Measurements from ENCODE around the gene KIF12. TPM values are rescaled to one million over a fixed set of nuclear protein-coding genes. Genes with fewer than 3 reads are reported as not detected.

KIF12 gene
- total and polyA plus RNA-seq, 2 of the 13 experiments (the other 11 are each of a cell fraction or from before 2014, with no cell fraction given), result 1.8 to 12.5 TPM

GRCh38 chr9:114082017-114082762 lies 16.9 kb downstream of the KIF12 start (continued):
- TF ChIP-seq HOMEZ (CRISPR knock-in tag; IDR thresholded peaks at IDR 0.05; ENCODE audit: low read depth) (no peak), NFRKB (IDR thresholded peaks at IDR 0.05) (no peak), CENPX (CRISPR knock-in tag; IDR thresholded peaks at IDR 0.05) (no peak), ZNF773 (CRISPR knock-in tag; IDR thresholded peaks at IDR 0.05; ENCODE audit: borderline replicate concordance) (no peak), ZNF704 (CRISPR knock-in tag; IDR thresholded peaks at IDR 0.05; ENCODE audit: borderline replicate concordance) (0 out of 2 replicates have a peak, but pooled peaks have one; percentile 39), ZFP90 (CRISPR knock-in tag; IDR thresholded peaks at IDR 0.05; ENCODE audit: borderline replicate concordance) (peak; percentile 14; the same call in 1 of the 2 replicates), ZFP36 (IDR thresholded peaks at IDR 0.05; ENCODE audit: borderline replicate concordance, low read depth, low read length, partially characterized antibody) (no peak), ZBTB14 (CRISPR knock-in tag; IDR thresholded peaks at IDR 0.05) (no peak), EZH2 (conservative IDR thresholded peaks at IDR 0.05; ENCODE audit: low read depth, low read length) (no peak), ZBTB46 (CRISPR knock-in tag; IDR thresholded peaks at IDR 0.05; ENCODE audit: borderline replicate concordance) (no peak), CREB3 (CRISPR knock-in tag; IDR thresholded peaks at IDR 0.05) (no peak), ZNF367 (CRISPR knock-in tag; IDR thresholded peaks at IDR 0.05; ENCODE audit: borderline replicate concordance) (no peak), RAD21 (CRISPR knock-in tag; IDR thresholded peaks at IDR 0.05) (peak; percentile 90), SOX13 (IDR thresholded peaks at IDR 0.05) (no peak), SOX13 (CRISPR knock-in tag; conservative IDR thresholded peaks at IDR 0.05 in 1 of 2, IDR thresholded peaks at IDR 0.05 in 1 of 2) (peak in 1 of 2 experiments; percentile 59; a peak in 2 of 4 replicates), SETDB1 (CRISPR knock-in tag; IDR thresholded peaks at IDR 0.05; ENCODE audit: borderline replicate concordance) (no peak), PRDM4 (CRISPR knock-in tag; IDR thresholded peaks at IDR 0.05; ENCODE audit: borderline replicate concordance) (no peak; the same call in 1 of the 2 replicates), ZNF761 (CRISPR knock-in tag; conservative IDR thresholded peaks at IDR 0.05) (0 out of 2 replicates have a peak, but pooled peaks have one; percentile 38), ZMYM4 (CRISPR knock-in tag; IDR thresholded peaks at IDR 0.05) (peak; percentile 82)
